WTC11 (cell line): Measurements from ENCODE around the gene ZIC5.

ENCODE experiments used
- CTCF ChIP-seq: fragments of 200-600 bp; IDR thresholded peaks from 2 replicates; pipeline ENCODE4 v1.8.0; 2022; ENCODE audit warnings: antibody characterized with exemption
- ESRRA ChIP-seq: sonication (generic); formaldehyde crosslinking; IDR thresholded peaks from 2 replicates; pipeline ENCODE4 v1.8.1; 2022; ENCODE audit warnings: mild to moderate bottlenecking, missing genetic modification reagents, borderline replicate concordance
- USF1 ChIP-seq: sonication (generic); formaldehyde crosslinking; IDR thresholded peaks from 2 replicates; pipeline ENCODE4 v1.8.0; 2022; ENCODE audit warnings: mild to moderate bottlenecking, missing genetic modification reagents
- ZNF317 ChIP-seq: sonication (generic); formaldehyde crosslinking; IDR thresholded peaks from 2 replicates; pipeline ENCODE4 v1.8.1; 2023; ENCODE audit warnings: low read depth, mild to moderate bottlenecking, moderate library complexity, missing genetic modification reagents, borderline replicate concordance

GRCh38 chr13:99967869-99968520 lies 3.6 kb downstream of the ZIC5 start:
- TF ChIP-seq ZNF317 (CRISPR knock-in tag) (no peak), CTCF (no peak), ESRRA (no peak), USF1 (CRISPR knock-in tag) (peak; percentile 42)
